HepG2 (cell line): ENCODE data around the gene LRRC73. TPM values are rescaled to one million over a fixed set of nuclear protein-coding genes. Genes with fewer than 3 reads are reported as not detected.

Experiments
- ATF7 ChIP-seq, 2 experiments: fragments of 450-650 bp in 1 of 2; sonication (generic) in 1 of 2; formaldehyde crosslinking in 1 of 2; IDR thresholded peaks; 2 replicates each; pipeline versions ENCODE4 v1.4.0 to v1.6.1; 2016 to 2020; ENCODE audit warnings: antibody characterized with exemption in 1 of 2, mild to moderate bottlenecking in 1 of 2, missing genetic modification reagents in 1 of 2
- BCL6 ChIP-seq: IDR thresholded peaks from 2 replicates; pipeline ENCODE4 v1.6.1; 2016; ENCODE audit warnings: missing genetic modification reagents, missing compliant biosample characterization
- EED ChIP-seq: sonication (generic); formaldehyde crosslinking; IDR thresholded peaks from 2 replicates; pipeline ENCODE4 v1.5.0; 2020; ENCODE audit warnings: mild to moderate bottlenecking, missing genetic modification reagents
- ELF3 ChIP-seq: IDR thresholded peaks from 2 replicates; pipeline ENCODE4 v1.6.1; 2016; ENCODE audit warnings: missing genetic modification reagents, missing compliant biosample characterization
- FOXJ3 ChIP-seq: sonication (generic); formaldehyde crosslinking; IDR thresholded peaks from 2 replicates; pipeline ENCODE4 v1.4.0; 2020; ENCODE audit warnings: missing genetic modification reagents, mild to moderate bottlenecking, borderline replicate concordance
- FOXK2 ChIP-seq: fragments of 450-650 bp; IDR thresholded peaks from 2 replicates; pipeline ENCODE4 v1.6.1; 2016
- HES4 ChIP-seq: sonication (generic); formaldehyde crosslinking; IDR thresholded peaks from 2 replicates; pipeline ENCODE4 v1.9.0; 2021; ENCODE audit warnings: mild to moderate bottlenecking, missing genetic modification reagents, borderline replicate concordance
- IRF2 ChIP-seq: IDR thresholded peaks from 2 replicates; pipeline ENCODE4 v1.6.1; 2018; ENCODE audit warnings: missing genetic modification reagents, missing compliant biosample characterization
- MIXL1 ChIP-seq: IDR thresholded peaks from 2 replicates; pipeline ENCODE4 v1.6.1; 2016
- PPARG ChIP-seq: conservative IDR thresholded peaks from 2 replicates; pipeline ENCODE4 v1.6.1; 2016; ENCODE audit warnings: missing biosample characterization, missing genetic modification reagents
- RFXANK ChIP-seq: IDR thresholded peaks from 2 replicates; pipeline ENCODE4 v1.6.1; 2016
- TEAD3 ChIP-seq: optimal IDR thresholded peaks from 2 replicates; pipeline ENCODE3; 2016; ENCODE audit warnings: borderline replicate concordance
- YEATS2 ChIP-seq: sonication (generic); formaldehyde crosslinking; IDR thresholded peaks from 2 replicates; pipeline ENCODE4 v1.4.0; 2020; ENCODE audit warnings: missing genetic modification reagents, borderline replicate concordance
- ZNF24 ChIP-seq: fragments of 450-650 bp; IDR thresholded peaks from 2 replicates; pipeline ENCODE4 v1.6.1; 2017; ENCODE audit warnings: antibody characterized with exemption, mild to moderate bottlenecking
- ZSCAN20 ChIP-seq: sonication (generic); formaldehyde crosslinking; IDR thresholded peaks from 2 replicates; pipeline ENCODE4 v1.4.0; 2020; ENCODE audit warnings: missing genetic modification reagents, mild to moderate bottlenecking, borderline replicate concordance
- polyA plus RNA-seq, 8 experiments: library from polyadenylated mRNA; depleted of rRNA in 3 of 8; stranded (reverse) in 7 of 8; unstranded in 1 of 8; fragments of >200 nt; fragmentation: Illumina TruSeq in 4 of 8; extraction: Trizol in 4 of 8; gene quantifications; 2 replicates each; pipeline versions ENCODE4 v1.2.1 to v1.2.3, GENCODE V29; 2011 to 2016; ENCODE audit warnings: low read depth in 4 of 8, missing spikeins in 1 of 8, mixed read lengths in 1 of 8; ENCODE audit not compliant: insufficient read depth in 1 of 8
- total RNA-seq, 5 experiments: library from RNA; depleted of rRNA; stranded (reverse); fragments of >200 nt; fragmentation: Illumina TruSeq; extraction: Trizol; gene quantifications; 2 replicates each; pipeline ENCODE4 v1.2.3, GENCODE V29; 2016; ENCODE audit warnings: low read depth in 1 of 5
- TF ChIP-seq, protein P1 (sequence below): sonication (generic); formaldehyde crosslinking; IDR thresholded peaks from 2 replicates; pipeline ENCODE4 v1.9.0; 2021; ENCODE audit warnings: missing genetic modification reagents, borderline replicate concordance
- TF ChIP-seq, protein P2 (sequence below): fragments of 450-650 bp; IDR thresholded peaks from 2 replicates; pipeline ENCODE4 v1.6.1; 2016
- TF ChIP-seq, protein P3 (sequence below): sonication (generic); formaldehyde crosslinking; IDR thresholded peaks from 2 replicates; pipeline ENCODE4 v1.4.0; 2020; ENCODE audit warnings: missing genetic modification reagents, borderline replicate concordance
- TF ChIP-seq, protein P4 (sequence below): IDR thresholded peaks from 2 replicates; pipeline ENCODE4 v1.6.1; 2016; ENCODE audit warnings: missing genetic modification reagents, missing compliant biosample characterization
- TF ChIP-seq, protein P5 (sequence below): sonication (generic); formaldehyde crosslinking; IDR thresholded peaks from 2 replicates; pipeline ENCODE4 v1.8.0; 2022; ENCODE audit warnings: missing genetic modification reagents, mild to moderate bottlenecking, borderline replicate concordance

The LRRC73 gene
- total and polyA plus RNA-seq, 2 of the 13 experiments (the other 11 are each of a cell fraction or from before 2014, with no cell fraction given), result 0.11 to 0.12 TPM

DNA sequence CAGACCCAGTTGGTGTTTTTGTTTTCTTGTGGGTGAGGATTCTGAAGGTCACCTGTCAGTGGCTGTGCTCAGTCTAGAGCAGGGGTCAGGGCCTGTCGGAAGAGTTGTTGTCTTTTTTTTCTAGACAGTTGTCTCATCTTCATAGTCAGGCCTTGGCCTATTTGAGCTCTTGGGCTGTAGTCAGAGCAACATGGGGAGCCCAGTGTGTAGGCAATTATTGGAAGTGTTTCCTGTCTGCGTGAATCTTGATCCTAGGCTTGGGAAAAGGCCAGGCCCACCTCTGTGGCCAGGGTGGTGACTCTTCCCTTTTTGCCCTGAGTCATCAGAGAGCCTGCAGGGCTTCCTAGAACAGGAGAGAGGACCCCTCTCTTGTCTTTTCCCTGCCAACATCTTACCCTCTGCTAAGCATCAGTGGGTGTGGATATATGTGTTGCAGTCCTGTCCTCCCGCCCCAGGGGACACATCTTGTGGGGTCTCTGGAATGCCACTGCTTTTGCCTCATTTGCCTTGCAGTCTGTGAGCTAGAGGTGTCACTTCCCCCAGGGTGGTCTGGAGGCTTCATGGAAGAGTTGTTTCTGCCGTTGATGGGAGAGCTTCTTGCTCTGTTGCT lies 21.4 kb downstream of the LRRC73 start (continued):
- TF ChIP-seq IRF2 (CRISPR knock-in tag) (peak; percentile 78), ZSCAN20 (CRISPR knock-in tag) (no peak), ELF3 (CRISPR knock-in tag) (peak; percentile 86), TEAD3 (CRISPR knock-in tag) (peak; percentile 47), YEATS2 (CRISPR knock-in tag) (peak; percentile 29; the same call in 1 of the 2 replicates), BCL6 (CRISPR knock-in tag) (peak; percentile 84), FOXJ3 (CRISPR knock-in tag) (peak; percentile 67), MIXL1 (CRISPR knock-in tag) (peak; percentile 69), ZNF24 (no peak), PPARG (peak; percentile 95), RFXANK (CRISPR knock-in tag) (0 out of 2 replicates have a peak, but pooled peaks have one; percentile 27), HES4 (CRISPR knock-in tag) (no peak), FOXK2 (peak; percentile 16; the same call in 1 of the 2 replicates), ATF7 (IDR thresholded peaks at IDR 0.05) (no peak), ATF7 (CRISPR knock-in tag; IDR thresholded peaks at IDR 0.05) (no peak), EED (CRISPR knock-in tag) (no peak)
- TF ChIP-seq, protein P1, sequence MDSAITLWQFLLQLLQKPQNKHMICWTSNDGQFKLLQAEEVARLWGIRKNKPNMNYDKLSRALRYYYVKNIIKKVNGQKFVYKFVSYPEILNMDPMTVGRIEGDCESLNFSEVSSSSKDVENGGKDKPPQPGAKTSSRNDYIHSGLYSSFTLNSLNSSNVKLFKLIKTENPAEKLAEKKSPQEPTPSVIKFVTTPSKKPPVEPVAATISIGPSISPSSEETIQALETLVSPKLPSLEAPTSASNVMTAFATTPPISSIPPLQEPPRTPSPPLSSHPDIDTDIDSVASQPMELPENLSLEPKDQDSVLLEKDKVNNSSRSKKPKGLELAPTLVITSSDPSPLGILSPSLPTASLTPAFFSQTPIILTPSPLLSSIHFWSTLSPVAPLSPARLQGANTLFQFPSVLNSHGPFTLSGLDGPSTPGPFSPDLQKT, result no peak
- TF ChIP-seq, protein P2, sequence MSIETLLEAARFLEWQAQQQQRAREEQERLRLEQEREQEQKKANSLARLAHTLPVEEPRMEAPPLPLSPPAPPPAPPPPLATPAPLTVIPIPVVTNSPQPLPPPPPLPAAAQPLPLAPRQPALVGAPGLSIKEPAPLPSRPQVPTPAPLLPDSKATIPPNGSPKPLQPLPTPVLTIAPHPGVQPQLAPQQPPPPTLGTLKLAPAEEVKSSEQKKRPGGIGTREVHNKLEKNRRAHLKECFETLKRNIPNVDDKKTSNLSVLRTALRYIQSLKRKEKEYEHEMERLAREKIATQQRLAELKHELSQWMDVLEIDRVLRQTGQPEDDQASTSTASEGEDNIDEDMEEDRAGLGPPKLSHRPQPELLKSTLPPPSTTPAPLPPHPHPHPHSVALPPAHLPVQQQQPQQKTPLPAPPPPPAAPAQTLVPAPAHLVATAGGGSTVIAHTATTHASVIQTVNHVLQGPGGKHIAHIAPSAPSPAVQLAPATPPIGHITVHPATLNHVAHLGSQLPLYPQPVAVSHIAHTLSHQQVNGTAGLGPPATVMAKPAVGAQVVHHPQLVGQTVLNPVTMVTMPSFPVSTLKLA, result no peak
- TF ChIP-seq, protein P3, sequence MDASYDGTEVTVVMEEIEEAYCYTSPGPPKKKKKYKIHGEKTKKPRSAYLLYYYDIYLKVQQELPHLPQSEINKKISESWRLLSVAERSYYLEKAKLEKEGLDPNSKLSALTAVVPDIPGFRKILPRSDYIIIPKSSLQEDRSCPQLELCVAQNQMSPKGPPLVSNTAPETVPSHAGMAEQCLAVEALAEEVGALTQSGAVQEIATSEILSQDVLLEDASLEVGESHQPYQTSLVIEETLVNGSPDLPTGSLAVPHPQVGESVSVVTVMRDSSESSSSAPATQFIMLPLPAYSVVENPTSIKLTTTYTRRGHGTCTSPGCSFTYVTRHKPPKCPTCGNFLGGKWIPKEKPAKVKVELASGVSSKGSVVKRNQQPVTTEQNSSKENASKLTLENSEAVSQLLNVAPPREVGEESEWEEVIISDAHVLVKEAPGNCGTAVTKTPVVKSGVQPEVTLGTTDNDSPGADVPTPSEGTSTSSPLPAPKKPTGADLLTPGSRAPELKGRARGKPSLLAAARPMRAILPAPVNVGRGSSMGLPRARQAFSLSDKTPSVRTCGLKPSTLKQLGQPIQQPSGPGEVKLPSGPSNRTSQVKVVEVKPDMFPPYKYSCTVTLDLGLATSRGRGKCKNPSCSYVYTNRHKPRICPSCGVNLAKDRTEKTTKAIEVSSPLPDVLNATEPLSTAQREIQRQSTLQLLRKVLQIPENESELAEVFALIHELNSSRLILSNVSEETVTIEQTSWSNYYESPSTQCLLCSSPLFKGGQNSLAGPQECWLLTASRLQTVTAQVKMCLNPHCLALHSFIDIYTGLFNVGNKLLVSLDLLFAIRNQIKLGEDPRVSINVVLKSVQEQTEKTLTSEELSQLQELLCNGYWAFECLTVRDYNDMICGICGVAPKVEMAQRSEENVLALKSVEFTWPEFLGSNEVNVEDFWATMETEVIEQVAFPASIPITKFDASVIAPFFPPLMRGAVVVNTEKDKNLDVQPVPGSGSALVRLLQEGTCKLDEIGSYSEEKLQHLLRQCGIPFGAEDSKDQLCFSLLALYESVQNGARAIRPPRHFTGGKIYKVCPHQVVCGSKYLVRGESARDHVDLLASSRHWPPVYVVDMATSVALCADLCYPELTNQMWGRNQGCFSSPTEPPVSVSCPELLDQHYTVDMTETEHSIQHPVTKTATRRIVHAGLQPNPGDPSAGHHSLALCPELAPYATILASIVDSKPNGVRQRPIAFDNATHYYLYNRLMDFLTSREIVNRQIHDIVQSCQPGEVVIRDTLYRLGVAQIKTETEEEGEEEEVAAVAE, result peak; percentile 17; the same call in 1 of the 2 replicates
- TF ChIP-seq, protein P4, sequence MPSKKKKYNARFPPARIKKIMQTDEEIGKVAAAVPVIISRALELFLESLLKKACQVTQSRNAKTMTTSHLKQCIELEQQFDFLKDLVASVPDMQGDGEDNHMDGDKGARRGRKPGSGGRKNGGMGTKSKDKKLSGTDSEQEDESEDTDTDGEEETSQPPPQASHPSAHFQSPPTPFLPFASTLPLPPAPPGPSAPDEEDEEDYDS (CRISPR knock-in tag), result peak; percentile 24; the same call in 1 of the 2 replicates
- TF ChIP-seq, protein P5, sequence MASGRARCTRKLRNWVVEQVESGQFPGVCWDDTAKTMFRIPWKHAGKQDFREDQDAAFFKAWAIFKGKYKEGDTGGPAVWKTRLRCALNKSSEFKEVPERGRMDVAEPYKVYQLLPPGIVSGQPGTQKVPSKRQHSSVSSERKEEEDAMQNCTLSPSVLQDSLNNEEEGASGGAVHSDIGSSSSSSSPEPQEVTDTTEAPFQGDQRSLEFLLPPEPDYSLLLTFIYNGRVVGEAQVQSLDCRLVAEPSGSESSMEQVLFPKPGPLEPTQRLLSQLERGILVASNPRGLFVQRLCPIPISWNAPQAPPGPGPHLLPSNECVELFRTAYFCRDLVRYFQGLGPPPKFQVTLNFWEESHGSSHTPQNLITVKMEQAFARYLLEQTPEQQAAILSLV (CRISPR knock-in tag), result no peak; the same call in 1 of the 2 replicates
